DND-41 (cell line): ENCODE results near the gene NUCB1.

Source experiments
- EZH2 ChIP-seq: IDR thresholded peaks from 3 replicates; pipeline ENCODE4 v1.6.1; 2012; ENCODE audit warnings: borderline replicate concordance, low read depth, mild to moderate bottlenecking, moderate library complexity, low read length, inconsistent platforms; ENCODE audit not compliant: severe bottlenecking
- TF ChIP-seq, protein P1 (sequence below): IDR thresholded peaks from 2 replicates; pipeline ENCODE4 v1.5.1; 2012; ENCODE audit warnings: borderline replicate concordance, low read length, moderate library complexity, mild to moderate bottlenecking; ENCODE audit not compliant: poor library complexity, severe bottlenecking; ENCODE audit errors: extremely low read depth

DNA sequence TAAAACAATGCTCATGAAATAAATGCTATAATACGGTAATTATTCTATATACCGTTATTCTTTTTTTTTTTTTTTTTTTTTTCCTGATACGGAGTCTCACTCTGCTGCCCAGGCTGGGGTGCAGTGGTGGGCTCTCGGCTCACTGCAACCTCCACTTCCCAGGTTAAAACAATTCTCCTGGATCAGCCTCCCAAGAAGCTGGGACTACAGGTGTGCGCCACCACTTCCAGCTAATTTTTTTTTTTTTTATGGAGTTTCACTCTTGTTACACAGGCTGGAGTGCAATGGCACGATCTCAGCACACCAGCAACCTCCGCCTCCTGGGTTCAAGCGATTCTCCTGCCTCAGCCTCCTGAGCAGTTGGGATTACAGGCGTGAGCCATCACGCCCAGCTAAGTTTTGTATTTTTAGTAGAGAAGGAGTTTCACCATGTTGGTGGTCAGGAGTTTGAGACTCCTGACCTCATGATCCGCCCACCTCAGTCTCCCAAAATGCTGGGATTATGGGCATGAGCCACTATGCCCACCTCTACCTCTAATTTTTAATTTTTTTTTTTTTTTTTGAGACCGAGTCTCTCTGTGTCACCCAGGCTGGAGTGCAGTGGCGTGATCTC is 21.0 kb upstream of the NUCB1 start:
- TF ChIP-seq, protein P1, sequence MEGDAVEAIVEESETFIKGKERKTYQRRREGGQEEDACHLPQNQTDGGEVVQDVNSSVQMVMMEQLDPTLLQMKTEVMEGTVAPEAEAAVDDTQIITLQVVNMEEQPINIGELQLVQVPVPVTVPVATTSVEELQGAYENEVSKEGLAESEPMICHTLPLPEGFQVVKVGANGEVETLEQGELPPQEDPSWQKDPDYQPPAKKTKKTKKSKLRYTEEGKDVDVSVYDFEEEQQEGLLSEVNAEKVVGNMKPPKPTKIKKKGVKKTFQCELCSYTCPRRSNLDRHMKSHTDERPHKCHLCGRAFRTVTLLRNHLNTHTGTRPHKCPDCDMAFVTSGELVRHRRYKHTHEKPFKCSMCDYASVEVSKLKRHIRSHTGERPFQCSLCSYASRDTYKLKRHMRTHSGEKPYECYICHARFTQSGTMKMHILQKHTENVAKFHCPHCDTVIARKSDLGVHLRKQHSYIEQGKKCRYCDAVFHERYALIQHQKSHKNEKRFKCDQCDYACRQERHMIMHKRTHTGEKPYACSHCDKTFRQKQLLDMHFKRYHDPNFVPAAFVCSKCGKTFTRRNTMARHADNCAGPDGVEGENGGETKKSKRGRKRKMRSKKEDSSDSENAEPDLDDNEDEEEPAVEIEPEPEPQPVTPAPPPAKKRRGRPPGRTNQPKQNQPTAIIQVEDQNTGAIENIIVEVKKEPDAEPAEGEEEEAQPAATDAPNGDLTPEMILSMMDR = no peak
- no peak for TF ChIP-seq EZH2
